ENCODE results near the gene SLC1A5.
"Not testable (repeated sequence)": the region's sequence is repeated elsewhere in the genome, so short reads cannot be mapped to it uniquely, and the experiment has no call there.

Gene SLC1A5

GRCh38 chr19:46788262-46788967, at the start of gene SLC1A5:
Gene SLC1A5 (minus strand): TSS chr19:46788594. CDS start chr19:46787965, 629 bp downstream.
- peak; percentile 87 for DNase-seq (ENCODE audit: low read depth, low spot score)

- DNase-seq (ENCODE audit: low read depth, low spot score), result no peak
Observed at GRCh38 chr19:46838160-46838559, 49.8 kb upstream of the SLC1A5 start.

- no peak for DNase-seq (ENCODE audit: low read depth, low spot score)
Observed at GRCh38 chr19:46834984-46835383, 46.6 kb upstream of the SLC1A5 start.

GRCh38 chr19:46834121-46834520, 45.7 kb upstream of the SLC1A5 start:
- DNase-seq (ENCODE audit: low read depth, low spot score), result no peak

GRCh38 chr19:46830864-46831263, 42.5 kb upstream of the SLC1A5 start:
- no peak for DNase-seq (ENCODE audit: low read depth, low spot score)

GRCh38 chr19:46828484-46828883, 40.1 kb upstream of the SLC1A5 start:
- DNase-seq (ENCODE audit: low read depth, low spot score), result no peak

DNA sequence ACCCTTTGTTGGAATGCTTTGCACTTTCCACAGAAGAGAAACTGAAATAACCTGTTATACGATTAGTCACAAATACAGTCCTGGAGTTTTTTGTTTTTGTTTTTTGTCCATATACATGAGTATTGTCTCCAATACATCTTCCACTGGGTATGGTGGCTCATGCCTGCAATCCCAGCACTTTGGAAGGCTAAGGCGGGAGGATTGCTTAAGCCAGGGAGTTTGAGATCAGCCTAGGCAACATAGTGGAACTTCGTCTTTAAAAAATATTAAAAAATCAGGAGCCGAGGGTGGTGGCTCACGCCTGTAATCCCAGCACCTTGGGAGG, 37.3 kb upstream of the SLC1A5 start:
- DNase-seq (ENCODE audit: low read depth, low spot score), result no peak

DNA sequence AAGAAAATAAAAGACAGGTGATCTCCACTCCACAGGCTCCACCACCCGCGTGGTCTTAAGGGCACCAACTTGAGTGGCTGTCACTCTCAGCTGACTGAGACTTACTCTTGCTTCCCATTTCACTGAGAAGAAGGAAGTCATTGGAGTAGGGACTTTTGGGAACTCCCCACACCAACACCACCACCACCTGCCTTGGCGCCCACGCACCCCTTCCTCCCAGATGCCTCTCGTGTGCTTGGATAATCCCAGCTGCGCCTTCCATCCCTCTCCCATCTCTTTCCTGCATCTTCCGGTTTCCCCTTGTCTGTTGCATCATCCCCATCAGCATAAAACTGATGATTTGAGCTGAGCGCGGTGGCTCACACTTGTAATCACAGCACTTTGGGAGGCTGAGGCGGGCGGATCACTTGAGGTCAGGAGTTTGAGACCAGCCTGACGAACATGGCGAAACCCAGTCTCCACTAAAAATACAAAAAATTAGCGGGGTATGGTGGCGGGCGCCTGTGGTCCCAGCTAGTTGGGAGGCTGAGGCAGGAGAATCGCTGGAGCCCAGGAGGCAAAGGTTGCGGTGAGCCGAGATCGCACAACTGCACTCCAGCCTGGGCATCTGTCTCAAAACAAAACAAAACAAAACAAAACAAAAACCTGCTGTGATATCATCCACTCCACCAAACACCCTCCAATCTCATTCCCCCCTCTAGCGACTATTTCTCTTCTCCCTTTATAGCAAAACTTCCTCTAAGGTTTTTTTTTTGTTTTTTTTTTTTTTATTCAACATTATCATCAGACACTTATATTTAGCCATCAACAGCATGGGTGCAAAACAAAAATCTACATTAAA, 36.7 kb upstream of the SLC1A5 start:
- no peak for DNase-seq (ENCODE audit: low read depth, low spot score)

- DNase-seq (ENCODE audit: low read depth, low spot score), result no peak
Observed at GRCh38 chr19:46823049-46823448, 34.7 kb upstream of the SLC1A5 start.

DNA sequence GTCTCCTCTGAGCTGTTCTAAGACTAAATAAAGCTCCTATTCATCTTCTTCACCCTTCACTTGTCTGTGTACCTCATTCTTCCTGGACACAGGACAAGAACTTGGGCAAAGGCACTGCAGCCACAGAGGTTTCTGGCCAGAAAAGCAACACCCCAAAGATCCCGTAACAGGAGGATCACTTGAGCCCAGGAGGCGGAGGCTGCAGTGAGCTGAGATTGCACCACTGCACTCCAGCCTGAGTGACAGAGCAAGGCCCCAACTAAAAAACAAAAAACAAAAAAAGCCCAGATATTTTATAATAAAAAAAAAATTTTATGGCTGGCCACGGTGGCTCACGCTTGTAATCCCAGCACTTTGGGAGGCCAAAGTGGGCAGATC, 34.0 kb upstream of the SLC1A5 start:
- not testable (repeated sequence) for DNase-seq (ENCODE audit: low read depth, low spot score)

DNA sequence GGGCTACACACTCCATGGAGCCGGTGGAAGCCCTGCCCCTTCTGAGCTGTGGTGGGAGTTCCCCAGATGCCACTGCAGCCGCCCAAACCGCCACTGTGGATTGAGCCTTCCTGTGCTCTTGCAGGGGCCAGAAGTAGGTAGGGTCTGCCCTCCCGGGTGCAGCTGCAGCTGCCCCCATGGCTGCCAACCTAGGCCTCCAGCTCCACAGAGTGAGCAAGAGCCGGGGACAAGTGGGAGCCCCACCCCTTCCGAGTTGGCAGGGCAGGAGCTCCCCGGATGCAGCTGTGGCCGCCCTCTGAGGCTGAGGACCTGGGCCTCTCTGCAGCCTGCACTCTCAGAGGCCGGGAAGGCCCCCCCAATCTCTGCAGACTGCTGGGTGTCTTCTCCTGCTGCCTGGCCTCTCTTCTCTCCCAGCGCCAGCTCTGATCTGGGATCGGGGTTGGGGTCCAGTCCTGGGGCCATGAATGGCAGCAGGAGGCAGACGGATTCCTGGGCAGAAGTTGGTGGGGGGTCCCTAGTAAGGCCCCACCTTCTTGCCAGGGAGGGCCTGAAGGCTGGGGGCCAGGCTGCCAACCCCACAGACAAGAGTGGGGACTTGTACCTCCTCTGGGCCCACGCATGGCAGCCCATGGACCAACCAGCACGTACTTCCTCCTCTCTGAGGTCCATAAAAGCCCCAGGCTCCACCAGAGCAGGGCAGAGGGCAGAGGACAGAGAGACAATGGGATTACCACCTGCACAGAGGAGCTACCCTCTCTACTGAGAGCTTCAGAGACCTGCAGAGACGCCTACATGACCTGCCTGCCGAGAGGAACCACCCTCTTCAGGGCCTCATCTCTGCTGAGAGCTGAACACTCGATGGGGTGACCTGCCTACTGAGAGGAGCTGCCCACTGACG, 33.4 kb upstream of the SLC1A5 start:
- DNase-seq (ENCODE audit: low read depth, low spot score), result no peak

DNA sequence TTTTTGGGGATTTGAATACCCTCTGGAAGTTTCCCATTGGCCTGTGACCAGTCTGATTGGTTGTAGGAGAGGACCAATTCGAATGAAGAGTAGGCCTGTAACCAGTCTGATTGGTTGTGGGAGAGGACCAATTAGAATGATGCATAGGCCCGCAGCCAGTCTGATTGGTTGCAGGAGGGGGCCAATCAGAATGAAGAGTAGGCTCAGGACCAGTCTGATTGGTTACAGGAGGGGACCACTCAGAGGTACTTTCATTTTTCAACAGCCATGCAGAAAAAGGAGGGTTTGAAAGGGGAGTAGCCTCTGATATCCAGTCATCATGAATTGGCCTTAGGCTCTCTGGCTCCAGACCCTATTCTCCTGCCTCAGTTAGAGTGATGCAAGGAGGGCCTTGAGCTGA, 30.4 kb upstream of the SLC1A5 start:
- DNase-seq (ENCODE audit: low read depth, low spot score), result peak; percentile 61

DNA sequence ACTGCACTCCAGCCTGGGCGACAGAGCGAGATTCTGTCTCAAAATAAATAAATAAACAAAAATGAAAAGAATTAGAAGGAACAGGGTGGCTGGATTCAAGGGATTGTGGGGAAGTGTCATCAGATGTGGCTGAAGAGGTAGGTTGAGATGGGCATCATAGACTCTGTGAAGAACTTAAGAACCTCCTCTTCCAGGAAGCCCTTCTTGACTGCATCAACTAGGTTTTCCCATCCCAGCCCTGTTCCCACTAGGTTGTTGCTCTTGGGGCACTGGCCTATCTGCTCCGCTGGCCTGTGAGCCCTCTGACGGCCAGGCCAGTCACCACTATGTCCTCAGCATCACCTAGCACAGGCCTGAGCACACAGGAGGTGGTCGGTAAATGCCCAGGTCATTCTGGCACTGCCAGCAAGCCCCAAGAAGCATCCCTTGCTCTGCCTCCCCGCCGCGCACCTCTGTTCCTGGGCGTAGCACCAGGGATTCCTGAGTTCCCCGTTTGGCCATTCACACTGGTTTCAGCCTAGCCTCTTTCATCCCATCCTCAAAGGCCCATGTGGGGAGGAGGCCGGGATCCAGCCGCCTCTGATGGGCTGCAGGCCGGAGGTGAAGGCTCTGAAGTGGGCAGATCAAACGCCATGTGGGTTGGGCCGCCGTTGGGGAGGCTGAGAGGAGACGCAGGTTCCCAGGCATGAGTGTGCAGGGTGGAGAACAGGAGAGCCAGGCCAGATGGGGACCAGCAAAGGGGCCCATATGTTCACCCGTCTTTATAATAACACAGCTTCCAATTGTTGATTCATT, 27.6 kb upstream of the SLC1A5 start:
- no peak for DNase-seq (ENCODE audit: low read depth, low spot score)

GRCh38 chr19:46813839-46814358, 25.5 kb upstream of the SLC1A5 start:
- no peak for DNase-seq (ENCODE audit: low read depth, low spot score)

DNA sequence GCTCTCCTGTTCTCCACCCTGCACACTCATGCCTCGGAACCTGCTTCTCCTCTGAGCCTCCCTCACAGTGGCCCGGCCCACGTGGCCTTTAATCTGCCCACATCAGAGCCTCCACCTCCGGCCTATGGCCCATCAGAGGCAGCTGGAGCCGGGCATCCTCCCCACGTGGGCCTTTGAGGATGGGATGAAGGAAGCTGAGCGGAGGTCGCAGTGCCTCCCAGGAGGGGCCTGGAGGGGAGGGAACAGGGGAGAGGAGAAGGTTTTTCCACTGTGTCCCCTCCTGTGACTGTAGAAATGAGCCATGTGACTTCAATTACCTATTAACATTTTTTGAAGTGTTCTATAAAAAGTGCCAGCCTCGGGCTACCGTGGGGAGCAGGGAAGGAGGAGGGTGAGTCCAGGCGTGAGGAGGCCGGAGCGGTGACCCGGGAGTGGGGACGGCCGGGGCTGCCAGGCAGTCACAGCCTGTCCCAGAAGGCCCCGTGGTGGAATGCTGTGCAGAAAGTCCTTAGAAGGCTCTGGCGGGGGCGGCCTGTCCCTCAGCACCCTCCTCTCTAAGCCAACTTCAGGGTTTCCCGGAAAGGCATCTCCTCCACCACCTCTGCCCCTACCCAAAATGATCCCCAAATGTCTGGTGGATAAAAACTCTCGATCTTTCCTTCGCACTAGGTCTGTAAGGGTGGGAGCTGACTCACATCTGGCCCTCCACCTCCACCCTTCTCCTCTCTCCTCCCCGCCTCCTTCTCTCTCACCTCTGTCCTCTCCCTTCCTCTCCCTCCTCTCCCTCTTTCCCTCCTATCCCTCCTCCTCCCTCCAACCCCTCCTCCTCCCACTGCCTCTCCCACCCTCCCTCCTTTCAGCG, 24.8 kb upstream of the SLC1A5 start:
- DNase-seq (ENCODE audit: low read depth, low spot score), result no peak

- no peak for DNase-seq (ENCODE audit: low read depth, low spot score)
Observed at GRCh38 chr19:46809534-46810272, 21.3 kb upstream of the SLC1A5 start.

GRCh38 chr19:46806656-46807055, 18.3 kb upstream of the SLC1A5 start:
- DNase-seq (ENCODE audit: low read depth, low spot score), result no peak

DNA sequence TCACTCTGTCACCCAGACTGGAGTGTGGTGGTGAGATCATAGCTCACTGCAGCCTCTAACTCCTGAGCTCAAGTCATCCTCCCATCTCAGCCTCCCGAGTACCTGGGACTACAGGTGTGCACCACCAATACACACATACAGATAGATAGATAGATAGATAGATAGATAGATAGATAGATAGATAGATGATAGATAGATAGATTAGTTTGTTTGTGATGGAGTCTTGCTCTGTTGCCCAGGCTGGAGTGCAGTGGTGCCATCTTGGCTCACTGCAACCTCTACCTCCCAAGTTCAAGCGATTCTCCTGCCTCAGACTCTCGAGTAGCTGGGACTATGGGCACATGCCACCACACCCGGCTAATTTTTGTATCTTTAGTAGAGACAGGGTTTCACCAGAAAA, 16.0 kb upstream of the SLC1A5 start:
- not testable (repeated sequence) for DNase-seq (ENCODE audit: low read depth, low spot score)

- DNase-seq (ENCODE audit: low read depth, low spot score), result no peak
Observed at GRCh38 chr19:46803555-46803954, 15.2 kb upstream of the SLC1A5 start.

Data from iPS DF 19.7 (cell line).